ENCODE results near the gene LMTK2.

The LMTK2 gene

GRCh38 chr7:98156700-98157099 lies 50.0 kb downstream of the LMTK2 start:
- TF ChIP-seq CTCF (IDR thresholded peaks at IDR 0.05; ENCODE audit: extremely low read depth, missing control alignments) = no peak
- no peak for DNase-seq (ENCODE audit: low spot score)

GRCh38 chr7:98157761-98158160 lies 51.1 kb downstream of the LMTK2 start:
- no peak for DNase-seq (ENCODE audit: low spot score)
- no peak for TF ChIP-seq CTCF (IDR thresholded peaks at IDR 0.05; ENCODE audit: extremely low read depth, missing control alignments)

GRCh38 chr7:98162758-98163157 lies 56.1 kb downstream of the LMTK2 start:
- TF ChIP-seq CTCF (IDR thresholded peaks at IDR 0.05; ENCODE audit: extremely low read depth, missing control alignments) = no peak
- no peak for DNase-seq (ENCODE audit: low spot score)

GRCh38 chr7:98163269-98163668 lies 56.6 kb downstream of the LMTK2 start:
- no peak for TF ChIP-seq CTCF (IDR thresholded peaks at IDR 0.05; ENCODE audit: extremely low read depth, missing control alignments)
- no peak for DNase-seq (ENCODE audit: low spot score)

GRCh38 chr7:98163704-98164494 lies 57.2 kb downstream of the LMTK2 start:
- DNase-seq (ENCODE audit: low spot score) = no peak
- TF ChIP-seq CTCF (IDR thresholded peaks at IDR 0.05; ENCODE audit: extremely low read depth, missing control alignments) = no peak

- peak; percentile 40 for TF ChIP-seq CTCF (IDR thresholded peaks at IDR 0.05; ENCODE audit: extremely low read depth, missing control alignments)
- DNase-seq (ENCODE audit: low spot score) = peak; percentile 58
Observed at GRCh38 chr7:98165827-98166667, 59.4 kb downstream of the LMTK2 start.

GRCh38 chr7:98166668-98166970 lies 60.0 kb downstream of the LMTK2 start:
- DNase-seq (ENCODE audit: low spot score) = no peak
- TF ChIP-seq CTCF (IDR thresholded peaks at IDR 0.05; ENCODE audit: extremely low read depth, missing control alignments) = no peak
